ENCODE measurements around the gene TCAF1. TPM values are rescaled to one million over a fixed set of nuclear protein-coding genes. Genes with fewer than 3 reads are reported as not detected.
"Not testable (repeated sequence)": the region's sequence is repeated elsewhere in the genome, so short reads cannot be mapped to it uniquely, and the experiment has no call there.

The TCAF1 gene
- total and polyA plus RNA-seq, 12 donors = 41.3 to 177 (median 117) TPM

- WGBS, 4 donors = 78 to 85% (median 82%) methylated on average over 2 of the region's 2 CpGs
- Histone ChIP-seq H3K4me3 (no peak overlapping the region), H3K4me1 (replicated peaks in 1 of 2) (no peaks in the 10 kb centered on the region), H3K36me3 (replicated peaks in 1 of 2) (no peaks in the 10 kb centered on the region), H3K27ac (no peak overlapping the region), H3K9me3 (replicated peaks in 1 of 3) (peaks cover 0 to 4% (median 0%) of the 10 kb centered on the region in 3 donors), H3K27me3 (no peaks in the 10 kb centered on the region)
- no peak for DNase-seq
- intact Hi-C loops (cut with DNase I) = no loop called here
- TF ChIP-seq POLR2A (IDR thresholded peaks at IDR 0.05) (no peak), CTCF (IDR thresholded peaks at IDR 0.05) (no peak)
These were observed 51.3 kb downstream of the TCAF1 start for GRCh38 chr7:143850682-143851081.

- Histone ChIP-seq H3K4me3 (no peak overlapping the region), H3K36me3 (replicated peaks in 1 of 2) (no peaks in the 10 kb centered on the region), H3K9me3 (replicated peaks in 1 of 3) (peaks cover 0 to 4% (median 0%) of the 10 kb centered on the region in 3 donors), H3K4me1 (replicated peaks in 1 of 2) (no peaks in the 10 kb centered on the region), H3K27me3 (no peaks in the 10 kb centered on the region), H3K27ac (no peak overlapping the region)
- no peak for TF ChIP-seq POLR2A (IDR thresholded peaks at IDR 0.05)
- no peak for TF ChIP-seq CTCF (IDR thresholded peaks at IDR 0.05)
- DNase-seq = no peak
- intact Hi-C loops (cut with DNase I) = no loop called here
- 82 to 90% (median 85%) methylated on average over 3 of the region's 3 CpGs for WGBS, 4 donors
These were observed 52.0 kb downstream of the TCAF1 start for GRCh38 chr7:143849785-143850479.

GRCh38 chr7:143848192-143848591, 53.8 kb downstream of the TCAF1 start:
- no peak overlapping the region for H3K4me3 ChIP-seq
- no peak for DNase-seq
- H3K9me3 ChIP-seq (replicated peaks in 1 of 3) = peaks cover 0 to 4% (median 0%) of the 10 kb centered on the region in 3 donors
- no peaks in the 10 kb centered on the region for H3K4me1 ChIP-seq (replicated peaks in 1 of 2)
- no peaks in the 10 kb centered on the region for H3K27me3 ChIP-seq
- H3K36me3 ChIP-seq (replicated peaks in 1 of 2) = no peaks in the 10 kb centered on the region
- TF ChIP-seq CTCF (IDR thresholded peaks at IDR 0.05) (no peak), POLR2A (IDR thresholded peaks at IDR 0.05) (no peak)
- H3K27ac ChIP-seq = no peak overlapping the region
- intact Hi-C loops (cut with DNase I) = no loop called here

- TF ChIP-seq CTCF (IDR thresholded peaks at IDR 0.05) (no peak), POLR2A (IDR thresholded peaks at IDR 0.05) (no peak)
- no peaks in the 10 kb centered on the region for H3K36me3 ChIP-seq (replicated peaks in 1 of 2)
- intact Hi-C loops (cut with DNase I) = no loop called here
- DNase-seq = no peak
- peaks cover 0 to 4% (median 0%) of the 10 kb centered on the region in 3 donors for H3K9me3 ChIP-seq (replicated peaks in 1 of 3)
- no peak overlapping the region for H3K4me3 ChIP-seq
- no peak overlapping the region for H3K27ac ChIP-seq
- no peaks in the 10 kb centered on the region for H3K27me3 ChIP-seq
- no peaks in the 10 kb centered on the region for H3K4me1 ChIP-seq (replicated peaks in 1 of 2)
- WGBS, 4 donors = 95 to 100% (median 98%) methylated on average over 2 of the region's 2 CpGs
These were observed 55.3 kb downstream of the TCAF1 start for GRCh38 chr7:143846692-143847091.

GRCh38 chr7:143841696-143842095, 60.3 kb downstream of the TCAF1 start:
- H3K9me3 ChIP-seq (replicated peaks in 1 of 3); H3K27me3 ChIP-seq; intact Hi-C loops (cut with DNase I); H3K4me3 ChIP-seq; H3K4me1 ChIP-seq (replicated peaks in 1 of 2); H3K36me3 ChIP-seq (replicated peaks in 1 of 2); H3K27ac ChIP-seq; DNase-seq: not testable (repeated sequence)
- 63 to 98% (median 74%) methylated on average over 1 to 4 of the region's 5 CpGs for WGBS, 4 donors

- DNase-seq = not testable (repeated sequence)
These were observed 61.9 kb downstream of the TCAF1 start for GRCh38 chr7:143840062-143840461.

More at GRCh38 chr7:143840062-143840461, 61.9 kb downstream of the TCAF1 start:
- H3K27me3 ChIP-seq; H3K4me3 ChIP-seq; intact Hi-C loops (cut with DNase I); H3K9me3 ChIP-seq (replicated peaks in 1 of 3); H3K4me1 ChIP-seq (replicated peaks in 1 of 2); H3K36me3 ChIP-seq (replicated peaks in 1 of 2); H3K27ac ChIP-seq: not testable (repeated sequence)
- WGBS, 4 donors = no CpG with 5 or more reads among the region's 1 CpG
